H1 (cell line): ENCODE results near the gene PPIL6. TPM values are rescaled to one million over a fixed set of nuclear protein-coding genes. Genes with fewer than 3 reads are reported as not detected.

Experiments used
- CTCF ChIA-PET: fragments of 300-600 bp; sonication (Branson Sonifier 250); formaldehyde crosslinking; loops from one replicate; lab custom pipeline; 2021; ENCODE audit not compliant: partially characterized antibody; lab: Charles Lee
- POLR2A ChIA-PET: fragments of 300-600 bp; sonication (Branson Sonifier 250); formaldehyde crosslinking; loops from one replicate; lab custom pipeline; 2021; ENCODE audit warnings: inconsistent platforms; ENCODE audit not compliant: partially characterized antibody; lab: Charles Lee
- DNase-seq, 2 experiments: peaks; one replicate each; pipeline versions ENCODE4 v3.0.0 to v3.0.0-alpha.2; 2010 to 2022; ENCODE audit warnings: low spot score in 2 of 2, low read depth in 1 of 2, mixed read lengths in 1 of 2
- FAIRE-seq: peaks from 2 replicates; lab custom pipeline; 2011; peaks lifted over from hg19 to GRCh38; lab: Jason Lieb, UNC
- H2AFZ ChIP-seq: 2 replicates; pipeline ENCODE4 v1.8.1; 2012; ENCODE audit warnings: low read length, inconsistent platforms
- H2AK5ac ChIP-seq: 2 replicates; pipeline ENCODE4 v1.6.1; 2013; ENCODE audit warnings: low read depth, low read length
- H2BK120ac ChIP-seq: replicated peaks from 2 replicates; pipeline ENCODE3; 2013; ENCODE audit warnings: low read depth, low read length, inconsistent platforms
- H2BK12ac ChIP-seq: 2 replicates; pipeline ENCODE4 v1.6.1; 2013; ENCODE audit warnings: low read depth, low read length
- H2BK15ac ChIP-seq: 2 replicates; pipeline ENCODE4 v1.6.1; 2013; ENCODE audit warnings: low read length
- H2BK20ac ChIP-seq: 2 replicates; pipeline ENCODE4 v1.6.1; 2013; ENCODE audit warnings: low read length
- H2BK5ac ChIP-seq: 2 replicates; pipeline ENCODE4 v1.6.1; 2013; ENCODE audit warnings: low read depth, low read length
- H3K14ac ChIP-seq: 2 replicates; pipeline ENCODE4 v1.6.1; 2013; ENCODE audit warnings: inconsistent platforms; ENCODE audit not compliant: insufficient read length
- H3K18ac ChIP-seq: 2 replicates; pipeline ENCODE4 v1.6.1; 2013; ENCODE audit warnings: low read length; ENCODE audit errors: extremely low read depth
- H3K23ac ChIP-seq: 2 replicates; pipeline ENCODE4 v1.6.1; 2013; ENCODE audit warnings: inconsistent platforms; ENCODE audit not compliant: insufficient read length
- H3K23me2 ChIP-seq: 2 replicates; pipeline ENCODE4 v1.6.1; 2013; ENCODE audit warnings: low read depth, low read length
- H3K27ac ChIP-seq: 2 replicates; pipeline ENCODE4 v1.6.1; 2011; ENCODE audit warnings: low read depth, low read length, inconsistent platforms
- H3K27me3 ChIP-seq, 4 experiments: replicated peaks in 1 of 4; 1 replicate in 1 of 4; 2 replicates in 3 of 4; pipeline versions ENCODE4 v1.6.1 to v1.8.1; 2011 to 2013; ENCODE audit warnings: low read length in 3 of 4, mild to moderate bottlenecking in 3 of 4, inconsistent platforms in 2 of 4, mixed read lengths in 2 of 4, moderate library complexity in 1 of 4; ENCODE audit not compliant: control insufficient read depth in 3 of 4, insufficient read depth in 3 of 4; ENCODE audit errors: extremely low read depth in 1 of 4
- H3K36me3 ChIP-seq, 4 experiments: 2 replicates each; pipeline versions ENCODE4 v1.6.1 to v1.8.1; 2011 to 2013; ENCODE audit warnings: mild to moderate bottlenecking in 4 of 4, low read length in 3 of 4, moderate library complexity in 2 of 4, control low read depth in 1 of 4, inconsistent platforms in 1 of 4; ENCODE audit not compliant: insufficient read depth in 4 of 4, control insufficient read depth in 2 of 4
- H3K4ac ChIP-seq: replicated peaks from 2 replicates; pipeline ENCODE3; 2013; ENCODE audit warnings: low read length, low read depth, mixed read lengths, inconsistent platforms; ENCODE audit not compliant: insufficient read length
- H3K4me1 ChIP-seq, 4 experiments: replicated peaks in 1 of 4; 1 replicate in 1 of 4; 2 replicates in 3 of 4; pipeline versions ENCODE4 v1.6.1 to v1.8.1; 2011 to 2013; ENCODE audit warnings: low read length in 3 of 4, inconsistent platforms in 2 of 4, mixed read lengths in 1 of 4; ENCODE audit not compliant: insufficient read depth in 4 of 4, control insufficient read depth in 3 of 4
- H3K4me2 ChIP-seq, 2 experiments: 2 replicates each; pipeline versions ENCODE4 v1.6.1 to v1.8.1; 2011 to 2013; ENCODE audit warnings: low read depth in 2 of 2, low read length in 2 of 2, control low read depth in 1 of 2, inconsistent platforms in 1 of 2, mild to moderate bottlenecking in 1 of 2; ENCODE audit not compliant: insufficient read depth in 1 of 2
- H3K4me3 ChIP-seq, 4 experiments: fragments of 200-600, 300-600 bp in 1 of 4; sonication (generic), shearing (Covaris generic), sonication (Bioruptor Twin) in 1 of 4; 2 replicates each; pipeline versions ENCODE4 v1.5.1 to v1.8.1; 2011 to 2016; ENCODE audit warnings: low read length in 4 of 4, low read depth in 3 of 4, control low read depth in 2 of 4, inconsistent platforms in 2 of 4, mild to moderate bottlenecking in 2 of 4, mixed read lengths in 1 of 4, moderate library complexity in 1 of 4; ENCODE audit not compliant: insufficient read depth in 2 of 4; ENCODE audit errors: extremely low read depth in 1 of 4
- H3K56ac ChIP-seq: replicated peaks from 2 replicates; pipeline ENCODE3; 2013; ENCODE audit warnings: low read depth, mild to moderate bottlenecking, mixed read lengths, low read length, inconsistent platforms; ENCODE audit not compliant: insufficient read length
- H3K79me1 ChIP-seq: 2 replicates; pipeline ENCODE4 v1.6.1; 2013; ENCODE audit warnings: low read depth, low read length, control low read depth
- H3K79me2 ChIP-seq, 2 experiments: 2 replicates each; pipeline versions ENCODE4 v1.6.1 to v1.8.1; 2012 to 2013; ENCODE audit warnings: low read length in 2 of 2, mild to moderate bottlenecking in 2 of 2, inconsistent platforms in 1 of 2; ENCODE audit not compliant: insufficient read depth in 2 of 2, control insufficient read depth in 1 of 2
- H3K9ac ChIP-seq, 4 experiments: replicated peaks in 1 of 4; 1 replicate in 1 of 4; 2 replicates in 3 of 4; pipeline versions ENCODE4 v1.6.1 to v1.8.1; 2011 to 2013; ENCODE audit warnings: low read depth in 3 of 4, low read length in 3 of 4, control low read depth in 2 of 4, mild to moderate bottlenecking in 2 of 4, moderate library complexity in 2 of 4, inconsistent platforms in 1 of 4; ENCODE audit errors: extremely low read depth in 1 of 4
- H3K9me3 ChIP-seq, 2 experiments: 2 replicates each; pipeline versions ENCODE4 v1.6.1 to v1.8.1; 2012 to 2013; ENCODE audit warnings: mild to moderate bottlenecking in 2 of 2, moderate library complexity in 2 of 2, control low read depth in 1 of 2, inconsistent platforms in 1 of 2, low read depth in 1 of 2, low read length in 1 of 2, mixed read lengths in 1 of 2; ENCODE audit not compliant: insufficient read depth in 2 of 2
- H4K20me1 ChIP-seq, 2 experiments: replicated peaks in 1 of 2; 2 replicates each; pipeline versions ENCODE3 to v1.8.1; 2011 to 2013; ENCODE audit warnings: inconsistent platforms in 2 of 2, low read length in 2 of 2, mild to moderate bottlenecking in 1 of 2; ENCODE audit not compliant: insufficient read depth in 2 of 2, control insufficient read depth in 1 of 2
- H4K5ac ChIP-seq: 2 replicates; pipeline ENCODE4 v1.6.1; 2013; ENCODE audit warnings: low read length, low read depth, mixed read lengths, inconsistent platforms; ENCODE audit not compliant: insufficient read length
- H4K8ac ChIP-seq: 2 replicates; pipeline ENCODE4 v1.8.0; 2013; ENCODE audit warnings: mild to moderate bottlenecking, moderate library complexity, low read length, inconsistent platforms; ENCODE audit not compliant: insufficient read depth; ENCODE audit errors: extremely low read depth
- H4K91ac ChIP-seq: replicated peaks from 2 replicates; pipeline ENCODE3; 2013; ENCODE audit warnings: low read length, mixed read lengths, inconsistent platforms; ENCODE audit not compliant: insufficient read length
- BCL11A ChIP-seq, 2 experiments: IDR thresholded peaks; one replicate each; pipeline ENCODE4 v1.6.1; 2011; ENCODE audit warnings: low read depth in 2 of 2, low read length in 2 of 2, mild to moderate bottlenecking in 2 of 2
- CREB1 ChIP-seq: IDR thresholded peaks from 2 replicates; pipeline ENCODE4 v1.6.1; 2012; ENCODE audit warnings: inconsistent platforms
- CTBP2 ChIP-seq: IDR thresholded peaks from 2 replicates; pipeline ENCODE4 v1.7.0; 2011; ENCODE audit warnings: borderline replicate concordance, mild to moderate bottlenecking, moderate library complexity, mixed read lengths, low read length; ENCODE audit not compliant: insufficient read depth, insufficient read length
- E2F6 ChIP-seq: IDR thresholded peaks from 2 replicates; pipeline ENCODE4 v1.6.1; 2012; ENCODE audit warnings: inconsistent platforms
- EP300 ChIP-seq, 2 experiments: IDR thresholded peaks; 1 replicate in 1 of 2; 2 replicates in 1 of 2; pipeline ENCODE4 v1.6.1; 2011 to 2012; ENCODE audit warnings: low read depth in 2 of 2, low read length in 2 of 2, mild to moderate bottlenecking in 2 of 2, borderline replicate concordance in 1 of 2, inconsistent platforms in 1 of 2, moderate library complexity in 1 of 2
- GABPA ChIP-seq: IDR thresholded peaks from 2 replicates; pipeline ENCODE4 v1.6.1; 2011; ENCODE audit warnings: mild to moderate bottlenecking, low read length, moderate library complexity, borderline replicate concordance; ENCODE audit not compliant: insufficient read depth
- HDAC6 ChIP-seq: IDR thresholded peaks from one replicate; pipeline ENCODE4 v1.7.1; 2012; ENCODE audit warnings: low read depth, mild to moderate bottlenecking, inconsistent platforms, low read length, moderate library complexity
- KDM5A ChIP-seq: fragments of 200-600 bp; IDR thresholded peaks from 2 replicates; pipeline ENCODE4 v1.7.1; 2012; ENCODE audit warnings: mild to moderate bottlenecking, low read length, inconsistent platforms, mixed read lengths
- SIN3A ChIP-seq, 2 experiments: IDR thresholded peaks in 1 of 2; conservative IDR thresholded peaks in 1 of 2; 2 replicates each; pipeline ENCODE4 v1.6.1; 2011 to 2012; ENCODE audit warnings: low read length in 2 of 2, improper control_type of control experiment in 1 of 2, low read depth in 1 of 2, mild to moderate bottlenecking in 1 of 2
- SUZ12 ChIP-seq: fragments of 200-600 bp; sonication (generic); IDR thresholded peaks from 2 replicates; pipeline ENCODE4 v1.6.1; 2012; ENCODE audit warnings: mild to moderate bottlenecking, inconsistent platforms, low read length, moderate library complexity, mixed read lengths
- TAF7 ChIP-seq: optimal IDR thresholded peaks from 2 replicates; pipeline ENCODE3; 2011; ENCODE audit warnings: low read depth, mild to moderate bottlenecking, inconsistent platforms, low read length, moderate library complexity, borderline replicate concordance
- WGBS, 2 experiments: shearing (Covaris generic) in 1 of 2; methylation state at CpG; one replicate each; pipeline versions ENCODE4 v1.1.6 to v1.1.7; 2013 to 2015; ENCODE audit warnings: low lambda C conversion rate in 2 of 2, mixed read lengths in 2 of 2, inconsistent platforms in 1 of 2, low coverage in 1 of 2, missing lambda C conversion rate in 1 of 2; ENCODE audit not compliant: insufficient replicate concordance in 2 of 2, insufficient coverage in 1 of 2, insufficient read length in 1 of 2; ENCODE audit errors: extremely low coverage in 1 of 2, missing lambda C conversion rate in 1 of 2; 5-methylcytosine and 5-hydroxymethylcytosine counted together
- polyA plus RNA-seq, 7 experiments: library from polyadenylated mRNA; depleted of rRNA in 3 of 7; stranded (reverse) in 5 of 7; unstranded in 2 of 7; fragments of >200 nt in 5 of 7; fragments of 200-250 nt in 2 of 7; gene quantifications; 1 replicate in 5 of 7; 2 replicates in 1 of 7; 4 replicates in 1 of 7; pipeline versions ENCODE4 v1.2.1 to v1.2.3, GENCODE V29; 2011 to 2013; ENCODE audit warnings: missing spikeins in 2 of 7, mixed read lengths in 2 of 7
- total RNA-seq: library from RNA; stranded (reverse); fragmentation: NEBNext Ultra II Directional; extraction: Animal tissue kit (Norgen Biotek cat#: 25700); gene quantifications from 2 replicates; pipeline ENCODE4 v1.2.1, GENCODE V29; 2021

The PPIL6 gene
- total and polyA plus RNA-seq, 2 of the 8 experiments (the other 6 are each of a cell fraction or from before 2014, with no cell fraction given): 0.42 to 1.3 TPM

- Histone ChIP-seq H4K91ac (no peak overlapping the region), H3K79me1 (no peaks in the 10 kb centered on the region), H3K14ac (no peak overlapping the region), H3K79me2 (peaks cover 0 to 13% of the 10 kb centered on the region in 2 experiments; a peak in 2 of 4 replicates), H3K56ac (no peak overlapping the region), H3K4me3 (no peak overlapping the region), H4K5ac (no peak overlapping the region), H4K20me1 (peaks cover 4 to 5% of the 10 kb centered on the region in 2 experiments), H3K27me3 (no peaks in the 10 kb centered on the region), H3K4me1 (no peaks in the 10 kb centered on the region), H2BK120ac (no peak overlapping the region), H3K9ac (no peak overlapping the region), H2AK5ac (no peak overlapping the region), H2AFZ (no peak overlapping the region), H3K4ac (no peak overlapping the region), H3K36me3 (peaks cover 27 to 87% (median 57%) of the 10 kb centered on the region in 4 experiments), H3K23ac (no peak overlapping the region), H3K18ac (no peak overlapping the region), H2BK15ac (no peak overlapping the region), H4K8ac (no peak overlapping the region), H3K23me2 (peaks cover 3% of the 10 kb centered on the region; the same call in 1 of the 2 replicates), H2BK5ac (no peak overlapping the region), H3K4me2 (no peak overlapping the region), H2BK12ac (no peak overlapping the region), H2BK20ac (no peak overlapping the region), H3K9me3 (no peaks in the 10 kb centered on the region), H3K27ac (no peak overlapping the region)
- DNase-seq (no peak), FAIRE-seq (no peak)
- TF ChIP-seq GABPA (no peak), CTBP2 (no peak), EP300 (IDR thresholded peaks at IDR 0.05; ENCODE audit: borderline replicate concordance in 1 of 2, low read depth in 2 of 2, low read length in 2 of 2) (no peak), TAF7 (no peak), KDM5A (no peak), BCL11A (IDR thresholded peaks at IDR 0.05; ENCODE audit: low read depth in 2 of 2, low read length in 2 of 2) (no peak), E2F6 (no peak), SUZ12 (no peak), CREB1 (no peak), HDAC6 (no peak), SIN3A (conservative IDR thresholded peaks at IDR 0.05 in 1 of 2, IDR thresholded peaks at IDR 0.05 in 1 of 2; ENCODE audit: low read depth in 1 of 2, low read length in 2 of 2) (no peak)
- 88% methylated on average over 2 of the region's 2 CpGs; no CpG with 5 or more reads in 1 of the 2 experiments for WGBS, 2 experiments
- ChIA-PET POLR2A (interaction anchor here (3.5 kb wide), 1 partner anchor 10 kb away, joined by 20 read pairs; the partner anchor contains the start of gene CD164), CTCF (interaction anchor here (0.7 to 1.0 kb wide), 2 partner anchors 24 to 184 kb away, joined by 3 read pairs; no protein-coding TSS in a partner anchor)
Measured at GRCh38 chr6:109372130-109372529, 68.3 kb downstream of the PPIL6 start.
